GM12878 (cell line): ENCODE data around the gene RHBG. TPM values are rescaled to one million over a fixed set of nuclear protein-coding genes. Genes with fewer than 3 reads are reported as not detected.
A peak's percentile ranks its signal among the peaks of the same experiment; 100 is the strongest.

Experiments
- BACH1 ChIP-seq: fragments of 450-650 bp; IDR thresholded peaks from 2 replicates; pipeline ENCODE4 v1.6.1; 2017; ENCODE audit warnings: mild to moderate bottlenecking, borderline replicate concordance
- BCL11A ChIP-seq: IDR thresholded peaks from 2 replicates; pipeline ENCODE4 v1.6.1; 2011; ENCODE audit warnings: low read depth, low read length
- CBFB ChIP-seq: IDR thresholded peaks from 2 replicates; pipeline ENCODE4 v1.6.1; 2016; ENCODE audit warnings: antibody characterized with exemption, low read depth
- CEBPZ ChIP-seq: fragments of 150-350 bp; IDR thresholded peaks from 2 replicates; pipeline ENCODE4 v1.6.1; 2016; ENCODE audit warnings: low read depth, low read length
- EED ChIP-seq: sonication (generic); IDR thresholded peaks from 2 replicates; pipeline ENCODE4 v1.6.1; 2016; ENCODE audit warnings: antibody characterized with exemption, low read depth
- FOXM1 ChIP-seq: IDR thresholded peaks from 2 replicates; pipeline ENCODE4 v1.6.1; 2012; ENCODE audit warnings: low read depth, mild to moderate bottlenecking, inconsistent platforms, low read length, moderate library complexity
- HCFC1 ChIP-seq: fragments of 150-350 bp; IDR thresholded peaks from 2 replicates; pipeline ENCODE4 v1.6.1; 2014; ENCODE audit warnings: low read length
- IRF4 ChIP-seq: IDR thresholded peaks from 2 replicates; pipeline ENCODE4 v1.6.1; 2011; ENCODE audit warnings: low read depth, low read length
- KDM1A ChIP-seq: fragments of 200-600 bp; sonication (generic); IDR thresholded peaks from 2 replicates; pipeline ENCODE4 v1.6.1; 2016; ENCODE audit warnings: borderline replicate concordance
- NR2C1 ChIP-seq: fragments of 450-650 bp; IDR thresholded peaks from 2 replicates; pipeline ENCODE4 v1.6.1; 2017; ENCODE audit warnings: antibody characterized with exemption, mild to moderate bottlenecking, moderate library complexity
- NRF1 ChIP-seq: conservative IDR thresholded peaks from 2 replicates; pipeline ENCODE4 v1.6.1; 2011; ENCODE audit warnings: mild to moderate bottlenecking, low read depth, low read length, improper control_type of control experiment
- RAD21 ChIP-seq: IDR thresholded peaks from 2 replicates; pipeline ENCODE4 v1.6.1; 2011; ENCODE audit warnings: mild to moderate bottlenecking, low read depth, low read length, moderate library complexity; ENCODE audit not compliant: insufficient read depth
- RELA ChIP-seq: fragments of 450-650 bp; IDR thresholded peaks from 2 replicates; pipeline ENCODE4 v1.8.0; 2014; ENCODE audit warnings: borderline replicate concordance; ENCODE audit not compliant: partially characterized antibody
- REST ChIP-seq: IDR thresholded peaks from 2 replicates; pipeline ENCODE4 v1.6.1; 2012; ENCODE audit warnings: mild to moderate bottlenecking, low read depth, low read length
- RUNX3 ChIP-seq: IDR thresholded peaks from 2 replicates; pipeline ENCODE4 v1.6.1; 2012; ENCODE audit warnings: low read length, inconsistent platforms
- SMAD1 ChIP-seq: fragments of 450-650 bp; IDR thresholded peaks from 2 replicates; pipeline ENCODE4 v1.6.1; 2018; ENCODE audit warnings: mild to moderate bottlenecking, low read depth; ENCODE audit not compliant: partially characterized antibody
- SMAD5 ChIP-seq: IDR thresholded peaks from 2 replicates; pipeline ENCODE4 v1.6.1; 2016; ENCODE audit warnings: antibody characterized with exemption, low read depth
- SMARCA5 ChIP-seq: fragments of 450-650 bp; IDR thresholded peaks from 2 replicates; pipeline ENCODE4 v1.6.1; 2017; ENCODE audit warnings: mild to moderate bottlenecking
- SRF ChIP-seq, 2 experiments: IDR thresholded peaks; 2 replicates each; pipeline ENCODE4 v1.6.1; 2011; ENCODE audit warnings: low read depth in 2 of 2, low read length in 2 of 2, mild to moderate bottlenecking in 1 of 2, moderate library complexity in 1 of 2
- TCF3 ChIP-seq: IDR thresholded peaks from 2 replicates; pipeline ENCODE4 v1.6.1; 2012; ENCODE audit warnings: low read depth, mild to moderate bottlenecking, low read length, borderline replicate concordance; ENCODE audit not compliant: insufficient read depth
- WRNIP1 ChIP-seq: IDR thresholded peaks from 2 replicates; pipeline ENCODE4 v1.6.1; 2011; ENCODE audit warnings: low read depth, low read length, improper control_type of control experiment, borderline replicate concordance
- ZNF207 ChIP-seq: fragments of 450-650 bp; IDR thresholded peaks from 2 replicates; pipeline ENCODE4 v1.6.1; 2014; ENCODE audit warnings: antibody characterized with exemption, mild to moderate bottlenecking, borderline replicate concordance
- ZNF217 ChIP-seq: fragments of 450-650 bp; IDR thresholded peaks from 2 replicates; pipeline ENCODE4 v1.6.1; 2017; ENCODE audit warnings: antibody characterized with exemption, mild to moderate bottlenecking
- ZNF24 ChIP-seq: fragments of 450-650 bp; IDR thresholded peaks from 2 replicates; pipeline ENCODE4 v1.6.1; 2017; ENCODE audit warnings: antibody characterized with exemption, mild to moderate bottlenecking
- polyA plus RNA-seq, 11 experiments: library from polyadenylated mRNA; depleted of rRNA in 4 of 11; unstranded in 6 of 11; stranded (reverse) in 5 of 11; fragments of >200 nt; fragmentation: Nextera tagmentation in 4 of 11; fragmentation: Illumina TruSeq in 1 of 11; extraction: Ambion mirVana in 4 of 11; extraction: Trizol in 1 of 11; gene quantifications; 1 replicate in 1 of 11; 2 replicates in 10 of 11; pipeline versions ENCODE4 v1.2.1 to v1.2.3, GENCODE V29; 2011 to 2016; ENCODE audit warnings: inconsistent platforms in 2 of 11, missing spikeins in 2 of 11, low read depth in 1 of 11
- total RNA-seq, 4 experiments: library from RNA; depleted of rRNA in 3 of 4; stranded (reverse); fragments of >200 nt in 3 of 4; fragmentation: Illumina TruSeq in 1 of 4; extraction: Trizol in 1 of 4; gene quantifications; 2 replicates each; pipeline versions ENCODE4 v1.2.1 to v1.2.3, GENCODE V29; 2013 to 2021

Gene RHBG
- total and polyA plus RNA-seq, 10 of the 15 experiments (the other 5 are each of a cell fraction or from before 2014, with no cell fraction given): not detected

- no peak for TF ChIP-seq RAD21
- TF ChIP-seq SMARCA5: 0 out of 2 replicates have a peak, but pooled peaks have one; percentile 24
- TF ChIP-seq TCF3: 0 out of 2 replicates have a peak, but pooled peaks have one; percentile 51
- no peak for TF ChIP-seq REST
- TF ChIP-seq CEBPZ: peak; percentile 43; the same call in 1 of the 2 replicates
- TF ChIP-seq SRF (IDR thresholded peaks at IDR 0.05; ENCODE audit: low read depth in 2 of 2, low read length in 2 of 2): 0 out of 4 replicates have a peak, but pooled peaks of 1 of the 2 experiments have one; percentile 12
- TF ChIP-seq EED: peak; percentile 18; the same call in 1 of the 2 replicates
- no peak for TF ChIP-seq ZNF24
- peak; percentile 80 for TF ChIP-seq SMAD5
- TF ChIP-seq BACH1: peak; percentile 98
- peak; percentile 90 for TF ChIP-seq CBFB
- TF ChIP-seq RUNX3: peak; percentile 92
- TF ChIP-seq SMAD1: peak; percentile 77
- 0 out of 2 replicates have a peak, but pooled peaks have one; percentile 25 for TF ChIP-seq BCL11A
- peak; percentile 8; the same call in 1 of the 2 replicates for TF ChIP-seq IRF4
- no peak for TF ChIP-seq FOXM1
- TF ChIP-seq WRNIP1: peak; percentile 76; the same call in 1 of the 2 replicates
- TF ChIP-seq ZNF217: no peak; the same call in 1 of the 2 replicates
- TF ChIP-seq RELA: peak; percentile 81
- TF ChIP-seq NRF1: peak; percentile 89
- no peak for TF ChIP-seq KDM1A
- peak; percentile 63 for TF ChIP-seq NR2C1
- TF ChIP-seq ZNF207: peak; percentile 14; the same call in 1 of the 2 replicates
- peak; percentile 92 for TF ChIP-seq HCFC1
These were observed 30.6 kb upstream of the RHBG start, which contains the start of the genes CCT3 and TSACC (continued) for GRCh38 chr1:156338180-156338976.
